ENCODE data around the gene KCNMA1. TPM values are rescaled to one million over a fixed set of nuclear protein-coding genes. Genes with fewer than 3 reads are reported as not detected.

Gene KCNMA1
- total RNA-seq, 2 donors from 2014 or later, result 168 to 188 TPM

GRCh38 chr10:77196614-77197013, 441.0 kb downstream of the KCNMA1 start:
- Histone ChIP-seq H3K4me3 (no peak overlapping the region), H3K4me1 (ENCODE audit: control insufficient read depth in 1 of 2, low read depth in 2 of 2) (peaks cover 14 to 67% of the 10 kb centered on the region in 2 donors), H3K9me3 (no peaks in the 10 kb centered on the region), H3K36me3 (no peaks in the 10 kb centered on the region), H3K27me3 (replicated peaks; ENCODE audit: insufficient read depth) (no peaks in the 10 kb centered on the region), H3K27ac (peak overlapping the region; percentile 78 to 88)
- no peak for DNase-seq (ENCODE audit: low spot score)
- TF ChIP-seq CTCF (IDR thresholded peaks at IDR 0.05), result no peak
- ATAC-seq (ENCODE audit: insufficient number of reproducible peaks, low FRiP score, low read depth), result no peak

- Histone ChIP-seq H3K4me1 (ENCODE audit: control insufficient read depth in 1 of 2, low read depth in 2 of 2) (peaks cover 14 to 68% of the 10 kb centered on the region in 2 donors), H3K27me3 (replicated peaks; ENCODE audit: insufficient read depth) (no peaks in the 10 kb centered on the region)
- no peak for TF ChIP-seq CTCF (IDR thresholded peaks at IDR 0.05)
Observed at GRCh38 chr10:77195101-77195500, 442.5 kb downstream of the KCNMA1 start.

GRCh38 chr10:77193001-77193400, 444.6 kb downstream of the KCNMA1 start:
- Histone ChIP-seq H3K9me3 (no peaks in the 10 kb centered on the region), H3K27me3 (replicated peaks; ENCODE audit: insufficient read depth) (no peaks in the 10 kb centered on the region), H3K4me1 (ENCODE audit: control insufficient read depth in 1 of 2, low read depth in 2 of 2) (peaks cover 18 to 71% of the 10 kb centered on the region in 2 donors), H3K36me3 (no peaks in the 10 kb centered on the region), H3K4me3 (no peak overlapping the region), H3K27ac (peak overlapping the region; percentile 78 to 88)
- TF ChIP-seq CTCF (IDR thresholded peaks at IDR 0.05), result no peak
- DNase-seq (ENCODE audit: low spot score) (no peak), ATAC-seq (ENCODE audit: insufficient number of reproducible peaks, low FRiP score, low read depth) (no peak)

More at GRCh38 chr10:77195101-77195500, 442.5 kb downstream of the KCNMA1 start:
- Histone ChIP-seq H3K4me3 (no peak overlapping the region), H3K9me3 (no peaks in the 10 kb centered on the region), H3K27ac (peak overlapping the region; percentile 78 to 88), H3K36me3 (no peaks in the 10 kb centered on the region)
- peak; percentile 13 for DNase-seq (ENCODE audit: low spot score)
- ATAC-seq (ENCODE audit: insufficient number of reproducible peaks, low FRiP score, low read depth), result peak; percentile 79

- peaks cover 18 to 77% of the 10 kb centered on the region in 2 donors for H3K4me1 ChIP-seq (ENCODE audit: control insufficient read depth in 1 of 2, low read depth in 2 of 2)
- no peaks in the 10 kb centered on the region for H3K27me3 ChIP-seq (replicated peaks; ENCODE audit: insufficient read depth)
- no peak overlapping the region for H3K4me3 ChIP-seq
- H3K36me3 ChIP-seq, result no peaks in the 10 kb centered on the region
- no peak for DNase-seq (ENCODE audit: low spot score)
- no peak for TF ChIP-seq CTCF (IDR thresholded peaks at IDR 0.05)
- ATAC-seq (ENCODE audit: insufficient number of reproducible peaks, low FRiP score, low read depth), result no peak
- H3K9me3 ChIP-seq, result no peaks in the 10 kb centered on the region
- H3K27ac ChIP-seq, result peak overlapping the region in 1 of 2 donors; percentile 88
Observed at GRCh38 chr10:77192402-77192801, 445.2 kb downstream of the KCNMA1 start.

- no peak overlapping the region for H3K27ac ChIP-seq
- H3K36me3 ChIP-seq, result no peaks in the 10 kb centered on the region
- H3K9me3 ChIP-seq, result no peaks in the 10 kb centered on the region
- H3K4me1 ChIP-seq (ENCODE audit: control insufficient read depth in 1 of 2, low read depth in 2 of 2), result peaks cover 18 to 78% of the 10 kb centered on the region in 2 donors
- DNase-seq (ENCODE audit: low spot score) (no peak), ATAC-seq (ENCODE audit: insufficient number of reproducible peaks, low FRiP score, low read depth) (no peak)
- no peak for TF ChIP-seq CTCF (IDR thresholded peaks at IDR 0.05)
- H3K4me3 ChIP-seq, result no peak overlapping the region
- no peaks in the 10 kb centered on the region for H3K27me3 ChIP-seq (replicated peaks; ENCODE audit: insufficient read depth)
Observed at GRCh38 chr10:77191324-77192049, 446.1 kb downstream of the KCNMA1 start.
